ENCODE results near the gene TMEM242. TPM values are rescaled to one million over a fixed set of nuclear protein-coding genes. Genes with fewer than 3 reads are reported as not detected.

The TMEM242 gene
- total RNA-seq, 1 donor, result 6.2 TPM

GRCh38 chr6:157300006-157300405 lies 23.3 kb downstream of the TMEM242 start:
- no peak overlapping the region for H3K4me3 ChIP-seq (ENCODE audit: insufficient read depth, low read length)
- TF ChIP-seq CTCF (IDR thresholded peaks at IDR 0.05; ENCODE audit: extremely low read depth, low read depth, low read length), result no peak

GRCh38 chr6:157298216-157298724 lies 25.0 kb downstream of the TMEM242 start:
- Histone ChIP-seq H2AFZ (ENCODE audit: low read length) (no peak overlapping the region), H3K4me2 (ENCODE audit: insufficient read depth, low read length) (no peak overlapping the region), H3K4me3 (ENCODE audit: insufficient read depth, low read length) (no peak overlapping the region), H3K4me1 (ENCODE audit: insufficient read depth, low read length) (no peaks in the 10 kb centered on the region), H3K36me3 (ENCODE audit: insufficient read depth, low read length) (no peaks in the 10 kb centered on the region), H3K9me3 (ENCODE audit: low read depth, low read length) (no peaks in the 10 kb centered on the region), H3K27ac (ENCODE audit: low read depth, low read length) (no peak overlapping the region), H3K79me2 (ENCODE audit: insufficient read depth, low read length) (peaks cover 3% of the 10 kb centered on the region), H3K27me3 (ENCODE audit: insufficient read depth, low read length) (no peaks in the 10 kb centered on the region), H4K20me1 (ENCODE audit: insufficient read depth, low read length) (peaks cover 8% of the 10 kb centered on the region)
- no peak for TF ChIP-seq CTCF (IDR thresholded peaks at IDR 0.05; ENCODE audit: extremely low read depth, low read depth, low read length)
- no peak for DNase-seq (ENCODE audit: insufficient read length, low spot score, missing footprints)

More at GRCh38 chr6:157300006-157300405, 23.3 kb downstream of the TMEM242 start:
- no peak overlapping the region for H3K4me2 ChIP-seq (ENCODE audit: insufficient read depth, low read length)
- no peaks in the 10 kb centered on the region for H3K9me3 ChIP-seq (ENCODE audit: low read depth, low read length)
- H3K79me2 ChIP-seq (ENCODE audit: insufficient read depth, low read length), result peaks cover 3% of the 10 kb centered on the region
- H3K36me3 ChIP-seq (ENCODE audit: insufficient read depth, low read length), result no peaks in the 10 kb centered on the region
- H3K27me3 ChIP-seq (ENCODE audit: insufficient read depth, low read length), result no peaks in the 10 kb centered on the region
- peaks cover under 1% of the 10 kb centered on the region for H3K4me1 ChIP-seq (ENCODE audit: insufficient read depth, low read length)
- no peak overlapping the region for H3K27ac ChIP-seq (ENCODE audit: low read depth, low read length)
- no peak overlapping the region for H2AFZ ChIP-seq (ENCODE audit: low read length)
- peaks cover 6% of the 10 kb centered on the region for H4K20me1 ChIP-seq (ENCODE audit: insufficient read depth, low read length)
- DNase-seq (ENCODE audit: insufficient read length, low spot score, missing footprints), result no peak

- Histone ChIP-seq H3K4me3 (ENCODE audit: insufficient read depth, low read length) (no peak overlapping the region), H3K27ac (ENCODE audit: low read depth, low read length) (no peak overlapping the region), H3K4me1 (ENCODE audit: insufficient read depth, low read length) (no peaks in the 10 kb centered on the region), H3K9me3 (ENCODE audit: low read depth, low read length) (no peaks in the 10 kb centered on the region), H3K27me3 (ENCODE audit: insufficient read depth, low read length) (no peaks in the 10 kb centered on the region), H3K79me2 (ENCODE audit: insufficient read depth, low read length) (peaks cover 3% of the 10 kb centered on the region), H3K4me2 (ENCODE audit: insufficient read depth, low read length) (no peak overlapping the region), H4K20me1 (ENCODE audit: insufficient read depth, low read length) (peaks cover 8% of the 10 kb centered on the region), H2AFZ (ENCODE audit: low read length) (no peak overlapping the region), H3K36me3 (ENCODE audit: insufficient read depth, low read length) (peaks cover 6% of the 10 kb centered on the region)
- DNase-seq (ENCODE audit: insufficient read length, low spot score, missing footprints), result no peak
- TF ChIP-seq CTCF (IDR thresholded peaks at IDR 0.05; ENCODE audit: extremely low read depth, low read depth, low read length), result no peak
Observed at GRCh38 chr6:157294654-157295053, 28.7 kb downstream of the TMEM242 start.

GRCh38 chr6:157293780-157294179 lies 29.5 kb downstream of the TMEM242 start:
- H3K36me3 ChIP-seq (ENCODE audit: insufficient read depth, low read length), result peaks cover 6% of the 10 kb centered on the region
- H3K4me1 ChIP-seq (ENCODE audit: insufficient read depth, low read length), result no peaks in the 10 kb centered on the region
- H3K27ac ChIP-seq (ENCODE audit: low read depth, low read length), result no peak overlapping the region
- H3K9me3 ChIP-seq (ENCODE audit: low read depth, low read length), result no peaks in the 10 kb centered on the region
- no peak for TF ChIP-seq CTCF (IDR thresholded peaks at IDR 0.05; ENCODE audit: extremely low read depth, low read depth, low read length)
- peaks cover 8% of the 10 kb centered on the region for H4K20me1 ChIP-seq (ENCODE audit: insufficient read depth, low read length)
- H2AFZ ChIP-seq (ENCODE audit: low read length), result no peak overlapping the region
- DNase-seq (ENCODE audit: insufficient read length, low spot score, missing footprints), result no peak
- peaks cover 3% of the 10 kb centered on the region for H3K79me2 ChIP-seq (ENCODE audit: insufficient read depth, low read length)
- no peak overlapping the region for H3K4me2 ChIP-seq (ENCODE audit: insufficient read depth, low read length)
- no peak overlapping the region for H3K4me3 ChIP-seq (ENCODE audit: insufficient read depth, low read length)
- no peaks in the 10 kb centered on the region for H3K27me3 ChIP-seq (ENCODE audit: insufficient read depth, low read length)
